Breast epithelium (tissue), 4 donors: Measurements from ENCODE around the gene CLTCL1. TPM values are rescaled to one million over a fixed set of nuclear protein-coding genes. Genes with fewer than 3 reads are reported as not detected.

ENCODE experiments used
- DNase-seq, 2 donors: peaks; one replicate each; pipeline ENCODE4 v3.0.0-alpha.2; 2019; ENCODE audit warnings: low spot score in 2 of 2
- H3K27ac ChIP-seq, 2 donors: fragments of 200-600 bp; sonication (generic) in 1 of 2; one replicate each; pipeline ENCODE4 v1.5.1; 2016 to 2019; ENCODE audit warnings: mild to moderate bottlenecking in 1 of 2
- H3K27me3 ChIP-seq, 2 donors: fragments of 200-600 bp; sonication (generic) in 1 of 2; one replicate each; pipeline versions ENCODE4 v1.5.1 to v1.6.0; 2017 to 2019; ENCODE audit warnings: control low read depth in 1 of 2, mild to moderate bottlenecking in 1 of 2
- H3K36me3 ChIP-seq: fragments of 200-600 bp; one replicate; pipeline ENCODE4 v1.5.1; 2019
- H3K4me1 ChIP-seq, 2 donors: fragments of 200-600 bp; sonication (generic); one replicate each; pipeline ENCODE4 v1.5.1; 2016 to 2019; ENCODE audit warnings: control low read depth in 1 of 2
- H3K4me3 ChIP-seq, 3 donors: fragments of 200-600 bp; sonication (generic); 1 replicate in 2 of 3; 2 replicates in 1 of 3; pipeline ENCODE4 v1.5.1; 2016 to 2019; ENCODE audit warnings: mild to moderate bottlenecking in 3 of 3, moderate library complexity in 2 of 3
- H3K9me3 ChIP-seq, 2 donors: fragments of 200-600 bp; sonication (generic) in 1 of 2; one replicate each; pipeline ENCODE4 v1.5.1; 2016 to 2019; ENCODE audit warnings: control low read depth in 1 of 2
- CTCF ChIP-seq, 3 donors: fragments of 450-650 bp; IDR thresholded peaks; one replicate each; pipeline ENCODE4 v1.5.1; 2016 to 2017; ENCODE audit warnings: antibody characterized with exemption in 3 of 3, mild to moderate bottlenecking in 3 of 3, moderate library complexity in 3 of 3
- POLR2A ChIP-seq: fragments of 450-650 bp; IDR thresholded peaks from one replicate; pipeline ENCODE4 v1.6.1; 2016; ENCODE audit warnings: antibody characterized with exemption, mild to moderate bottlenecking, moderate library complexity
- POLR2AphosphoS5 ChIP-seq, 3 donors: sonication (generic); formaldehyde crosslinking; IDR thresholded peaks; one replicate each; pipeline ENCODE4 v1.6.1; 2017; ENCODE audit warnings: antibody characterized with exemption in 3 of 3
- intact Hi-C: fragments of 100-400 bp; cut with DNase I; formaldehyde crosslinking; loops from one replicate; pipeline ENCODE4 v1.15.1; 2023; ENCODE audit warnings: low total_unique reads
- total RNA-seq, 3 donors: library from RNA; depleted of rRNA; stranded (reverse); fragments of >200 nt; gene quantifications; one replicate each; pipeline ENCODE4 v1.1.0, GENCODE V29; 2016

Gene CLTCL1
- total RNA-seq, 3 donors from 2014 or later: 2.8 to 27.0 (median 8.2) TPM

GRCh38 chr22:19271273-19271855 lies 20.2 kb downstream of the CLTCL1 start:
- intact Hi-C loops: no loop called here
- Histone ChIP-seq H3K4me1 (no peaks in the 10 kb centered on the region), H3K27ac (no peak overlapping the region), H3K36me3 (no peaks in the 10 kb centered on the region), H3K9me3 (peaks cover 4 to 7% of the 10 kb centered on the region in 2 donors), H3K4me3 (no peak overlapping the region), H3K27me3 (no peaks in the 10 kb centered on the region)
- DNase-seq: no peak
- TF ChIP-seq CTCF (IDR thresholded peaks at IDR 0.05): no peak
- TF ChIP-seq POLR2AphosphoS5 (IDR thresholded peaks at IDR 0.05): no peak
- no peak for TF ChIP-seq POLR2A

DNA sequence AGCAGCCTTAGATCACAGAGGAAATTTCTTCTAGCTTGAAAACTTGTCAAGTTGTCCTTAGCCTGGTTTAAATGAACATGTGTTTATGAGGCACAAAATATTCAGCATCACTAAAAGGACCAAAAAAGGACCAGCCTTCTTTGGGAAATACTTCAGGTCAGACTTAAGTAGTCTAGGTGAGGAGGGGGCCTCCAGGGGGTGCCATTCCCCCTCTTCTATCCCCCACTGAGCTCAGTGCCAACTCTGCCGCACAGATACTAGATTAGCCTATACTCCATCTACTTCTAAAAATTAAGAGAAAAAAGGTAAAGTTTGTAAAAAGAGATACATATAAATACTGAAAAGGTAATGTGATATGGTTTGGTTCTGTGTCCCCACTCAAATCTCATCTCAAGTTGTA lies 20.6 kb downstream of the CLTCL1 start:
- intact Hi-C loops: no loop called here
- H3K27ac ChIP-seq: no peak overlapping the region
- TF ChIP-seq CTCF (IDR thresholded peaks at IDR 0.05) (no peak), POLR2AphosphoS5 (IDR thresholded peaks at IDR 0.05) (no peak), POLR2A (no peak)

GRCh38 chr22:19266547-19267086 lies 24.9 kb downstream of the CLTCL1 start:
- H3K36me3 ChIP-seq: no peaks in the 10 kb centered on the region
- TF ChIP-seq CTCF (IDR thresholded peaks at IDR 0.05): no peak
- TF ChIP-seq POLR2A: no peak
- no peak for TF ChIP-seq POLR2AphosphoS5 (IDR thresholded peaks at IDR 0.05)
- no peak for DNase-seq
- no peaks in the 10 kb centered on the region for H3K4me1 ChIP-seq
- H3K4me3 ChIP-seq: no peak overlapping the region
- H3K9me3 ChIP-seq: peaks cover 4 to 19% of the 10 kb centered on the region in 2 donors
- no peaks in the 10 kb centered on the region for H3K27me3 ChIP-seq
- H3K27ac ChIP-seq: no peak overlapping the region
- intact Hi-C loops: no loop called here

More for the DNA sequence above, 20.6 kb downstream of the CLTCL1 start:
- H3K4me1 ChIP-seq: no peaks in the 10 kb centered on the region
- DNase-seq: no peak
- H3K27me3 ChIP-seq: no peaks in the 10 kb centered on the region
- H3K9me3 ChIP-seq: peaks cover 4 to 12% of the 10 kb centered on the region in 2 donors
- H3K4me3 ChIP-seq: no peak overlapping the region
- H3K36me3 ChIP-seq: no peaks in the 10 kb centered on the region

GRCh38 chr22:19265779-19266178 lies 25.7 kb downstream of the CLTCL1 start:
- no peak overlapping the region for H3K4me3 ChIP-seq
- intact Hi-C loops: no loop called here
- no peaks in the 10 kb centered on the region for H3K36me3 ChIP-seq
- no peaks in the 10 kb centered on the region for H3K27me3 ChIP-seq
- H3K4me1 ChIP-seq: no peaks in the 10 kb centered on the region
- no peak for DNase-seq
- no peak overlapping the region for H3K27ac ChIP-seq
- peaks cover 4 to 19% of the 10 kb centered on the region in 2 donors for H3K9me3 ChIP-seq
- no peak for TF ChIP-seq POLR2AphosphoS5 (IDR thresholded peaks at IDR 0.05)
- TF ChIP-seq POLR2A: no peak
- no peak for TF ChIP-seq CTCF (IDR thresholded peaks at IDR 0.05)

DNA sequence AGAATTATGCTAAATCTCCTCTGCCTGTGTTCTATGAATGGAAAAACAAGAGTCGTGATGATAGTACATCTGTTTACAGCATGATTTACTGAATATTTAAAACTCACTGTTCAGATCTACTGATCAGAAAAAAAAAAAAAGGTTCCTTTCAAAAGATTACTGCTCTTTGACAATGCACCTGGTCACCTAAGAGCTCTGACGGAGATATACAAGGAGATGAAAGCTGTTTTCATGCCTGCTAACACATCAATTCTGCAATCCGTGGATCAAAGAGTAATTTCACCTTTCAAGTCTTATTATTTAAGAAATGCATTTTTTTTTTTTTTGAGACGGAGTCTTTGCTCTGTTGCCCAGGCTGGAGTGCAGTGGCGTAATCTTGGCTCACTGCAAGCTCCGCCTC lies 30.7 kb downstream of the CLTCL1 start:
- TF ChIP-seq POLR2A: no peak
- no peak for TF ChIP-seq CTCF (IDR thresholded peaks at IDR 0.05)
- TF ChIP-seq POLR2AphosphoS5 (IDR thresholded peaks at IDR 0.05): no peak
- Histone ChIP-seq H3K27ac (no peak overlapping the region), H3K9me3 (peaks cover 0 to 7% of the 10 kb centered on the region in 2 donors), H3K4me1 (no peaks in the 10 kb centered on the region), H3K27me3 (no peaks in the 10 kb centered on the region), H3K4me3 (no peak overlapping the region), H3K36me3 (no peaks in the 10 kb centered on the region)
- intact Hi-C loops: no loop called here
- no peak for DNase-seq
